IPS DF 19.7 (cell line): ENCODE measurements around the gene STAG2.
"Not testable (repeated sequence)": the region's sequence is repeated elsewhere in the genome, so short reads cannot be mapped to it uniquely, and the experiment has no call there.

Experiments
- DNase-seq: peaks from one replicate; pipeline ENCODE4 v3.0.0-alpha.2; 2013; ENCODE audit warnings: low read depth, low spot score

Gene STAG2

GRCh38 chrX:123961268-123962005 lies at the start of gene STAG2:
TSS of gene STAG2 (plus strand) at chrX:123961706. CDS start at chrX:124022628, 60,922 bp downstream.
- DNase-seq: no peak

DNA sequence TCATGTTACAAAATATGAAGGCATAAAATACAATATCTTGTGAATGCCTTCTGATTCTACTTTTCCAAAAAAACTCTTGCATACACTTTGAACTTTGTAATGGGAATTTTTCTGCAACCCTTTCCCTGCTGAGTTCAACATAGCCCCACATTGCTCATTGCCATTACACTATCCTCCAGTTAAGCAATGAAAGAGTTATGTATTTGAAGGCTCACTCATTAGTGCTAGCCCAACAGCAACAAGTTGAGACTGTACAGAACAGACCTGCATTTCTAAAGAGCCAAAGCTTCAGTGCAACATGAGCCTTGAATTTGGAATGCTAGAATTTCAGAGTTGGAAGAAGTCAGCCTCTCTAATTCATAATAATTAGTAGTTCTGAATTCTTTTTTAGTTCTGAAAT lies 44.4 kb upstream of the STAG2 start:
- no peak for DNase-seq

DNA sequence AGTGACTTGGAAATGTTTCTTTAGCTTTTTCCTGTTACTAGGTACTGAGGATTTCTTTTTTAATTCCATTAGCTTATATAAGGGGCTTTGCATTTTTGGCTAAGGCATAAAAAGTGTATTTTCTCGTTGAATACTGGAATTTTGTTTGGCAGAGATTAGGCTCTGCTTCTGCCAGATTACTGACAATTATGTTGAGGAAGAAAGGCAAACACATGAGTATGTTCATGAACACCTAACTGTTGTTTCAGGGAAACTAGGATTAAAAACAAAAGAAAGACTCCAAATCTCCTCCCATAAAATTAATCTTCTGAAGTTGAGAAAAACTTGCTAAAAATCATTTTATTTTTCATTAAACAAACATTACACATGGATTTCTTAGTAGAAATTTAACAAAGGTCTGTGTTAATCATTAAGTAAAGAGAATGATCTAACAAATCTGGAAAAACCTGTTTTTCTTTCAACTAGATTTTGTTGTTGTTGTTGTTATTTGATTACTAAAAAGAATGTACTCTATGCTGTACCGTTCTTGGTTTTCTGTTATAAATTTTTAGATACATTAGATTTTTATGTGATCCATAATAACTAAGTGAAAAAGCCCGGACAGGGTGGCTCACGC lies 43.3 kb upstream of the STAG2 start:
- DNase-seq: no peak

GRCh38 chrX:123920105-123920785 lies 41.3 kb upstream of the STAG2 start:
- DNase-seq: no peak

DNA sequence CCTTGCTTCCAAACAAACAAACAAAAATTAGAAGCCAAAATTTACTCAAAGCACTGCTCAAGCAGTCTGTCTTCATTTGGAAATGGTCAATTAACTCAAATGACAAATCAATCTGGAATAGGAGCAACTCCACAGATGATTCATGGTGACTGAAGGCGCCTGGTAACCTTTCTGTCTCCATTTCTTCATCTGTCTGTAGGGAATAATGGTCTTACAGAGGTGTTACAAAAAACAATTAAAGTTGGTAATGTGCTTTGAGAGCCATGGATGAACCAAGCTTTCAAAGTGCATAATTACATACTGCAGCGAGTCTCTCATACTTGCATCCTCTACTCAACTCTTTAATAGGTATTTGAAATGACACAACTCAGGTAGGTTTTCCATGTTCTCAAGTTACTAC lies 38.3 kb upstream of the STAG2 start:
- DNase-seq: no peak

DNA sequence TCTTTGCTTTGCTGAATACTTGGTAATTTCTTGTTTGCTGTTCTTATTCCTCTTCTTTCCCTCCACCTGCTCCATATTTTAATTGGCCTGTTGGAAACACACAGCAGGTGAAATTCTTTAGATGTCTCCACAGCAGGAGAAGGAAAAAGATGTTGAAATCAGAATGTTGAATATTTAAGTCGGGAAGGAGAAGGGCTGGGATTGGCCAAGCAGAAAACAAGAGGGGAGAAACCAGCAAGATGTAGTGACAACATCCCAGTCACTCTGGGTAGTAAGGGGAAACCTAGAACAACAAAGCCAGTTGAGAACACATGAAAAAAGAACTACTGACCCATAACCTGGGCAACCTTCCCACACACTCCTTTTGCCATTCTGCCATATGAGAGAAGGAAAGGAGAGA lies 37.3 kb upstream of the STAG2 start:
- peak; percentile 83 for DNase-seq

GRCh38 chrX:123927845-123928244 lies 33.7 kb upstream of the STAG2 start:
- no peak for DNase-seq

GRCh38 chrX:123932055-123932454 lies 29.5 kb upstream of the STAG2 start:
- DNase-seq: not testable (repeated sequence)

DNA sequence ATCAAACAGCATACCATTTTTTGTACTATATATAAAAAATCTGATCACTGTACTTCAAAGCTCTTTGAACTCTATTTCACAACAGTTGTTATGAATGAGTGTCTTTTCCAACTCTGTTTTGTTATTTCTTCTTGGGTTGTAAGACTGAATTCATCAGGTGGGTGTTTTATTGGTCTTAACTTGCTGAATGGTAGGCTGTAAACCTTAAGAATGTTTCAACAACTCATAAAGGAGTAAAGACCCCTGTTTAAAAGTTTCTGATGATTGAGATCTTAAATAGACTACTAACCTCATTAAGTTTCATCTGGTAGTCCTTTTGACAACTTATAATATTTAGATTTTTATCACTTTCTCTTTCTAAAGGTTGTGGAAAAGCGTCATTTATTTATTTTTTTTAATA lies 18.4 kb upstream of the STAG2 start:
- DNase-seq: no peak

GRCh38 chrX:123943488-123943887 lies 18.0 kb upstream of the STAG2 start:
- no peak for DNase-seq

DNA sequence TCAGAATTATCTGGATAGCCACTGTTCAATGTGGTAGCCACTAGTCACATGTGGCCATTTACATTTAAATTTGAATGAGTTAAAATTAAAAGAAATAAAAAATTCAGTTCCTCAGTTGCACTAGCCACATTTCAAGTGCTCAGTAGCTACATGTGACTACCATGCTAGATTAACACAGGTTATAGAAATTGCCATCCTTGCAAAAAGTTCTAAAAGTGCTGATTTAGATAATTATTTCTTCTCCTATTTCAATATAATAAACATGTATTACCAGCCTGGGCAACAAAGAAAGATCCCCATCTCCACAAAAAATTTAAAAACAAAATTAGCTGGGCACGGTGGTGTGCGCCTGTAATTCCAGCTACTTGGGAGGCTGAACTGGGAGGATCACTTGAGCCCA lies 11.7 kb upstream of the STAG2 start:
- no peak for DNase-seq

- no peak for DNase-seq
Measured at GRCh38 chrX:123959281-123960063, 2.0 kb upstream of the STAG2 start.

- DNase-seq: no peak
Measured at GRCh38 chrX:123960956-123961267, 594 bp upstream of the STAG2 start.

DNA sequence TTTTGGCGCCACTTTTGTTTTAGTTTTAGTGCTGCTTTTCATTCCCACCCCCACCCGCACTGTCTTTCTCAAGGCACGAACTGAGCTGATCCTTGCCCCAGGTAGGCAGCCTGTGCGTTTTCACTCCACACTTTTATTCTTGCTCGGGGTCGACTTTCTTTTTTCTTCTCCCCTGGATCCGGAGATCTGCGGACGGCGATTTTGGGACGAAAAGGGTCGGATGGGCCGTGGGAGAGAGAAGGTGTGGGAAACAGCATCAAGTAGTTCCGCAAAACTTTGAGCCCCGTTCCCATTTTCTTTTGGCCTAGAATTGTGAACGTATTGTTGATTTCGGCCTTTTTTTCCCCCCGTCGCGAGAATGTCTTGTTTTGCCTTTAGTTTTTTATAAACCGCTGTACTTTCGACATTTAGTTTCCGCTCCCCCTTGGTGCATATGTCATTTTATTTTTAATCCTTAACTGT lies 531 bp downstream of the STAG2 start:
- DNase-seq: no peak

- DNase-seq: no peak
Measured at GRCh38 chrX:123962794-123963373, 1.4 kb downstream of the STAG2 start.

DNA sequence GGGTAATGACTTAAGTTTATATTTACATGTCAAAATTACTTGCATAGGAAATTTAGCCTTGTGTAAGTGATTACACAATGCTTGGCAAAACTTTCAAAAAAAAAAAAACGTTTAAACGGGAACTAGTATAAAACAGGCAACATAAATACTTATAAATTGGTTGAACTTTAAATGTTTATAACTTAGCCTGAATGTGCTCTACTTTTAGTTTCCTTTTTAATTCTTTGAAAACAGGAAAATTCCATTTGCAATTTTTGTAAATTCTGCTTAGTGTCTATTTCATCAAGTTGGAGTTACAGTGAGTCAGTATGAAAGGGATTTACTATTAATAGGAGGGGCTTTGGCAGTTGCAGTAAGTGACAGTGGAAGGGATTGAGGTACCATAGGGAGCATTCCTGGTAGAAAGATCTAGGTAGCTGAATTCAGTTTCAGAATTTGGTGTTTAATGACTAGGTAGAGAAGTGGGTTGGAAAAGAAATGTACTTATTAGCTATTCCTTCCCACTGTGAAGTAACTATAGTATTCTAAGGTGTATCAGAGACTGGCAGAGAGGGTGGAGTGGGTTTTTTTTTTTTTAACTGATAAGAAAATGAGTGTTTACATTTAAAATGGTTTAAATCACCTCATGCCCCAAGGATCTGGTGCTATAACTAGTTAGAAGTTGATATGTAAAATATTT lies 2.8 kb downstream of the STAG2 start:
- DNase-seq: no peak

DNA sequence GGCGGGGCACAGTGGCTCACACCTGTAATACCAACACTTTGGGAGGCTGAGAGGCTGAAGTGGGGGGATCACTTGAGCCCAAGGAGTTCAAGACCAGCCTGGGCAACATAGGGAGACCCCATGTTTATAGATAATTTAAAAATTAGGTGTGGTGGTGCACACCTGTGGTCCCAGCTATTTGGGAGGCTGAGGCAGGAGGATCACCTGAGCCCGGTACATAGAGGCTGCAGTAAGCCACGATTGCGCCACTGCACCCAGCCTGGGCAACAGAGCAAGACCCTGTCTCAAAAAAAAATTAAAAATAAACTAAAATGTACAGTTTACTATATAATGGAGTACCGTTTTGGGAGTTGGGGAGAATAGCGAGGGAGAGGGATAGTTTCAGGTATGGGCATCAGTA lies 4.2 kb downstream of the STAG2 start:
- no peak for DNase-seq

DNA sequence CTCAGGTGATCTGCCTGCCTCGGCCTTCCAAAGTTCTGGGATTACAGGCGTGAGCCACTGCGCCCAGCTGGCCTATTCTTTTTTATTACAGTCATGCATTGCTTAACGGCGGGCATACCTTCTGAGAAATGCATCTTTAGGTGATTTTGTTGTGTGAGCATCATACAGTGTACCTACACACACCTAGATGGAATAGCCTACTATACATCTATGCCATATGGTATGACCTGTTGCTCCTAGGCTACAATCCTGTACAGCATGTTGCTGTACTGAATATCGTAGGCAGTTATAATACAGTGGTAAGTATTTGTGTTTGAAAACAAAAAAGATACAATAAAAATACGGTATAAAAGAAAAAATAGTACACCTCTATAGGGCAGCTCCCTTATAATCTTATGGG lies 6.0 kb downstream of the STAG2 start:
- DNase-seq: no peak

DNA sequence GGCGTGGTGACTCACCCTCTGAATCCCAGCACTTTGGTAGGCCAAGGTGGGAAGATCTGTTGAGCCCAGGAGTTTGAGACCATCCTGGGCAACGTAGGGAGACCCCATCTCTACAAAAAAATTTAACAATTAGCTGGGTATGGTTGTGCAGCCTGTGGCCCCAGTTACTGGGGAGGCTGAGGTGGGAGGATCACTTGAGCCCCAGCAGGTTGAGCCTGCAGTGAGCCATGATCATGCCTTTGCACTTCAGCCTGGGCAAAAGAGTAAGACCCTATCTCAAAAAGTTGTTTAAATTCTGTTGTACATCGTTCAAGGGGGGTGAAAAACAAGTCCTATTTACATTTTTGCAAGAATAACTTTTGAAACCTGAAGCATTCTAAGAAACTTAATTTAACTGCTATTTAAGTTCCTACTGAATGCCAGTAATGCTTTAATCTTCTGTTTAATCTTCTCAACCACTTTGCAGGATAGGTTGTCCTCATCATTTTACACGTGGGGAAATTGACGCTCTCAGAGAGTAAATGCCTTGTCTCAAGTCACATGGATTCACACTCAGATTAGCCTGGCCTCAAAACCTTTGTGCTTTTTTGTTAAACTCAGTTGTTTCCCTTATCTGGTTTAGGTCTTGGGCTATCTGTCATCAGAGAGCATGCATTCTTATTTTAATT lies 7.0 kb downstream of the STAG2 start:
- no peak for DNase-seq

DNA sequence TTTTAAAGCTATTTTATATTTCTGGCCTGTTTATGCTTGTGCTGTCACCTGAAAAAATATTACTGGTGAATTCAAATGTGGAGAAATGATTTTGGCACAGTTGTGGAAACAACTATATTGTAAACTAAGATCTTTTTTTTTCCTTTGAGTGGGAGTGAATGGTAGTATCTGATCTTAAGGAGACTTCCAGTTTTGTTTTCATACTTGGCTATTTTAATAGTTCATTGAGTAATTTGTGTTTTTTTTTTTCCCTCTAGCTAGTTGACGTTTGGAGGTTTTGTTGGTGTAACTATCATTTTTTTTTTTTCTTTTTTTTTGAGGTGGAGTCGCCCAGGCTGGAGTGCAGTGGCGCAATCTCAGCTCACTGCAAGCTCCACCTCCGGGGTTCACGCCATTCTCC lies 10.5 kb downstream of the STAG2 start:
- no peak for DNase-seq

- DNase-seq: no peak
Measured at GRCh38 chrX:123973921-123974320, 12.4 kb downstream of the STAG2 start.
